Cortex of kidney (tissue), 1 donor: ENCODE data around the gene GALNT14.

Source experiments
- DNase-seq: peaks from one replicate; lab custom pipeline; 2025; lab: John Stamatoyannopoulos, UW

The GALNT14 gene

DNA sequence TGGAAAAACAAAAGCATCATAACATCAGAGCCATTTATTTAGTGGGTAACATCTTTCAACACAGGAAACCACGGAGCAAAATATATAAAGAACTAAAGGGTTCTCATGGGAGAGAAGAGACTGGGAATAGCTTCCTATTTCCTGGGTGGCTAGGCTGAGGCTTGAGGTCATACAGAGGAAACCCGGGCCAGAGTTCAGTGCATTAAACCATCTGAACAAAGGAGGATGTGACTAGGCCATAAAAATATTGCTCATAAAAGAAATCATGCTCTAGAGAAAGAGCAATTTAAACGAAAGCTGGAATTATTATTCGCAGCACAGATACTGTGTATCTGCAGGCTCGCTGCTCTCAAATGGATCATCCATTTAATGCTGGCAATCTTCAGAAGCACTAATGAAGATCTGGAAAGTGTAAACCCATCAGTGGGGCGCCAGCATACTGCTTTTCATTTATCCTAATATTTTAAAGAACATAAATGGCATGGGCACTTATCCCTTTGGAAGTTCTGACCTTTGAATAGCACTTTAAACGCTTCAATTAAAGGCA, 83.3 kb downstream of the GALNT14 start:
- no peak for DNase-seq

- DNase-seq: no peak
These were observed 84.1 kb downstream of the GALNT14 start for GRCh38 chr2:31053929-31054782.

GRCh38 chr2:31052284-31052683, 86.0 kb downstream of the GALNT14 start:
- DNase-seq: no peak

GRCh38 chr2:31051258-31052140, 86.7 kb downstream of the GALNT14 start:
- no peak for DNase-seq

DNA sequence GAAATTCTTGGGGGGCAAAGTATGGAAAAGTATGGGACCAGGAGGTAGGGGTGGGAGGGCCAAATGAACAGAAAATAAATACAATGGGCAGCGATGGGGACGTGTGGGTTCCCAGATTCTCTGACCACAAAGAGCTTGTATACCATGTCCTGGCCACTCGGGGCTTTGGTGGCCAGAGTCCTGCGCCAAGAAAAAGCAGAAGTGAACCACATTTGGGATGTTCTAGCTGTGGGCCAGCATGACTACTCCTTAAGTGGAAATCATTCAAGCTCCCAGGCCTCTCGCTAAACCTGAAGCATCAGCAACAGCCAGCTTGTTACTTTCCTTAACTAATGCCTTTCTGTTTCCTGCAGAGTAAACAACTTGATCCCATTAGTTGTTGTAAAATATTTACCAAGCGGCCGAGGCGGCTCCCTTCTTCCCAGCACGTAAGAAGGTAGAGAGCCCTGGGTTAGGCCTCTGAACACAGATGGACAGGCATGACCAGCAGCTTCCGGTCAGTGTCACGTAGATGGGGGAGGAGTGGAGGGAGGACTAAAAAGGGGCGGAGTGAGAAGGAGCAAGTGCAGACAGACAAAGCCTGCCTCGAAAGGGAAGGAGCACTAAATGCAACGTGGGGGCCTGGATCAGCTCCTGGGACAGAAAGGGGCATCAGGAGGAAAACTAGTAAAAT, 88.2 kb downstream of the GALNT14 start:
- DNase-seq: no peak

DNA sequence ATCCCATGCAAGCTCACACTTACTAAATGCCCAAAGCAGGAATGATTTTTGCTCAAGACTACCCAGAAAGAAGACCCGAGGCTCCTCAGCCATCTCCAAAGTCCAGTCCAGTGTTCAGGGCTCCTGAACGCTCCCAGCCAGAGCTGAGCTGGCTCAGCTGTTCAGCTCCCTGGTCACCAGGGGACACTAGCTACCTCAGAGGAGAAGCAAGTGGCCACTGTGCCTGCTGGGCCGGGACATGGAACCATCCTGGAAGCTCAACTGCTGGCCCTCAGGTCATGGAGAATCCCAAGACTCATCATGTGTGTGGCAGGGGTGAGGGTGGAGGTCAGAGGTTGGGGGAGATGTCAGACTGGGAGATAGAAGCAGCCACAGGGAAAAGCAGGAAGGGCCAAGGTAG, 89.0 kb downstream of the GALNT14 start:
- DNase-seq: no peak

DNA sequence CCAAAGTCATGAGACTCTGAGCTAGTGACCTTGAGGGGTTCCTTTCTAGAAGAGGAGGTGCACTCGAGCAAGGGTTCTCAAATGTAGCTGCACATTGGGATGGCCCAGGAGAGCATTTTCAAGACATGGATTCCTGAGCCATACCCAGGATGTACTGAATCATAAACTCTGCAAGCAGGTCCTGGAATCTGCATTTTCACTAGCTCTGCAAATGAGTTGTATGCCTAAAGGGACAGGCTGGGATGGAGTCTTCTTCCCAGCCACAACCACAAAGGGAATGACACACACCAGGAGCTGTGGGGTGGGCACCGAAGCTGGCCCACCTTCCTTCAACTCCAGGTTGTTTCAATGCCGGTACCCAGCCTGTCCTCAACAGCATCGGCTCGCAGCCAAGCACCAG, 90.6 kb downstream of the GALNT14 start:
- DNase-seq: no peak

DNA sequence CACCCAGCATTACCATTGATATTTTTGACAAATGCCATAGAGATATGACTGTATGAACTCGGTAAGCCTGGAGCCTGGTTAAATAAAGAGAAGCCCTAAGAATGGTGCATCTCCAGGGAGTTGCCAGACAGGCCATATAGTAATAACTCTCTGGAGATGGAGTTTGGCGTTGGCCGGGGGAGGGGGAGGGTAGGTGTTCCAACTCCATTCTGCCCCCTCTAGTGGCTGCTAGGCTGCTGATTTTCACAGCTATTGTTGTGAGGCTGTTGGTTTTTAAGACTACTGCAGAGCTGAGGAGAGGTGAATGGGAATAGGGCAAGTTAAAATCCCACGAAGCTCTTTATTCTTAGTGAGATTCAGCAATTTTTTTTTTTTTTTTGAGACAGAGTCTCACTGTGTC, 99.9 kb downstream of the GALNT14 start:
- DNase-seq: no peak

- DNase-seq: no peak
These were observed 101.2 kb downstream of the GALNT14 start for GRCh38 chr2:31037058-31037457.

DNA sequence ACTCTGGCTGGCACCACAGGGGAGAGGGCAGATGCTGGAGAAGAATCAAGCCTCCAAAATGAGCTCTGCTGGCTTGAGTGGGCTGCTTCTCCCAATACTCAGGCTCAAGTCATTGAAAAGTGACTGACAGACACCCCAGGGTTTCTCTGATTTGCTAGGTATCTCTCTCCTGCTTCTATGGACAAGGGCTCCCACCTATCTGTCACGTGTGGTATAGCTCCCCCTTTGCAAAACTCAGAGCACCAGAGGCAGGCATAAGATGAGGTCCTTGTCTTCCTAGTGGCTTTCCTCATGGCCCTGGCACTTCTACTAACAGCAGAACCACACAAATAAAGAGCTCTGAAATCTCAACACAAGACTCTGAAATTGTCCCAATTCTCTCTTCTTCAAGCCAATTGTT, 105.2 kb downstream of the GALNT14 start:
- no peak for DNase-seq

- no peak for DNase-seq
These were observed 105.8 kb downstream of the GALNT14 start for GRCh38 chr2:31032475-31032874.

GRCh38 chr2:31031132-31031706, 107.0 kb downstream of the GALNT14 start:
- no peak for DNase-seq

DNA sequence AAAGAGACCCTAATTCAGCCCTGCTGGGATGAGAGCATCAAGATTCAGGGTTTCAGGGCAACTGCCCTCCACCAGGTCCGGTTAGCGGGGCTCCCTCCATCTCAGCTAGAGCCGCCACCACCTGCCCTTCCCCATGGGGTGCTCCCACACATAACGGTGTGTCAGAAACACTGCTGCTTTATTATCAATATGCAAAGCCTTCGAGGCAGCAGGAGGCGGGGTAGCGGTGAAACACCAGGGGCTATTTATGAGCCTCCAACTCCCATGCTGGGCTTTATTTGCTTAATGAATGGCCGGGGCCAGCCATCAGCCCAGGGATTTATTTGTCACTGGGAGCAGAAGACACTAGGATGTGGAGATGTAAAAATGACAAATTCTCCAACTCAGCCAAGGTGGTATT, 109.8 kb downstream of the GALNT14 start:
- DNase-seq: no peak

- DNase-seq: no peak
These were observed 110.7 kb downstream of the GALNT14 start for GRCh38 chr2:31027549-31027948.

GRCh38 chr2:31023541-31023940, 114.7 kb downstream of the GALNT14 start:
- DNase-seq: no peak

DNA sequence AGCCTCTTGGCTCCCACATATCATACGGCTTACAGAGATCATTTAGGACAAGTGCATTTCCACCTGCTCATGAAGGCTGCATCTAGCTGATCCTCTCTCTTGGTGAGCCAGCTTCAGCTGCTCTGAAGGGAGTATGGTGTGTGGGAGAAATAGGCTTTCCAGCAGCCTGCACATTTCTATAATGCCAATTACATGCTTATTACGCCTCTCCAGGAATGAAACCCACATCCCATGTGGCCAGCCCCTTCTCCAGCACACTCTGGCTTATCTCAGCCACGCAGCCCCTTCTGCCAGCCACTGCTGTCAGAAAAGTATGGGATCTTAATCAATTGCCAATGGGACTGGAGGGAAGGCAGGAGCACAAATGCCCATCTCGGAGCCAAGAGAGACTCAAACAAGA, 117.5 kb downstream of the GALNT14 start:
- no peak for DNase-seq

GRCh38 chr2:31018280-31018679, 120.0 kb downstream of the GALNT14 start:
- no peak for DNase-seq

DNA sequence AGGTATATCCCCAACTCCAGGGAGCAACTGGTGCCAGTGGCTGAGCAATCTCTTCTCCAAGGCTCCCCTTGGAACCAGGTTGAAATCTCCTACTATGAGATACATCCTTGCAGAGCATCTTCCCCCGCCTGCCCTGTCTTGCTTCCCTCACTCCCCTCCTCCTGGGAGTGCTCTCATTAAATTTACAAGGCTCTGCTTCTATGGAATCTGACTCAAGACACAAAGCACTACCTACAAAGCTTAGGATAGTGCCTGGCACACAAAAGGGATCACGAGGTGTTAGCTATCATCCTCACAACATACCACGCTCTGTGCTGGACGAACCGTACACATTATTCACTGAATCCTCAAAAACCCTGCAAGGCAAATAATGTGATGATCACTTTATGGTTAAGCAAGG, 121.6 kb downstream of the GALNT14 start:
- DNase-seq: no peak

DNA sequence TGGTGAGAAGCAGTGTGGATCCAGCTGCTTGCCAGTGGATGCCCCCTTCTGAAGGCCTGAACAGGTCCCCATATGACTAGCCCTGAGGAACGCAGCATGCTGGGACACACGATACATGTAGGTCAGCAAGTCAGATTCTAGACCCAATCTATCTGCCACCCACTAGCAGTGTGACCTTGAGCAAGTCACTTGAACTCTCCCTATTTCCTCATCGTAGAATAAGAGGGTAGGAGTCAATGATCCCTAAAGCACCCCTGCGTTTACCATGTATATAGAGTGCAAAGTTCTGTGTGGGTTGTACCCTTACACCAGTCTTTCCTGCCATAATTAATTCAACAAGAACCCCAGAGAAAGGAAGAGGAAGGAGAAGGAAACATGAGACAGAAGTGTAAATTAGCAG, 123.7 kb downstream of the GALNT14 start:
- DNase-seq: no peak

DNA sequence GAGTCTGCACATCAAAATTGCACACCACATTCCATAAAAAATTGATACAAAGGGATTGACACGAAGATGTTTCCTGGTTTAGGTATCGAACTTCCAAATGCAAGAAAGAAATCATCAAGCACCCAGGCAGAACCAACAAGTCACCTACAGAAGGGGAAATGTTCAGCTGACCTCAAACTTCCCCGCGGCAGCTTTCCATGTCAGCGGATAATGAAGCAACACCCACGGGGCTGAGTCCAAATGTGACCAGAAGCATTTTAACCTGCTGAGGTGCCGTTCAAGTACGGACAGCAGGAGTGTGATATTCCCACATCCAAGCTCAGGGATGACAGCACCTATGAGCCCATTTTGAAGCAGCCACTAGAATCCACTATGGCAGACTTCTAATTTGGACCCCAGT, 124.9 kb downstream of the GALNT14 start:
- DNase-seq: no peak

DNA sequence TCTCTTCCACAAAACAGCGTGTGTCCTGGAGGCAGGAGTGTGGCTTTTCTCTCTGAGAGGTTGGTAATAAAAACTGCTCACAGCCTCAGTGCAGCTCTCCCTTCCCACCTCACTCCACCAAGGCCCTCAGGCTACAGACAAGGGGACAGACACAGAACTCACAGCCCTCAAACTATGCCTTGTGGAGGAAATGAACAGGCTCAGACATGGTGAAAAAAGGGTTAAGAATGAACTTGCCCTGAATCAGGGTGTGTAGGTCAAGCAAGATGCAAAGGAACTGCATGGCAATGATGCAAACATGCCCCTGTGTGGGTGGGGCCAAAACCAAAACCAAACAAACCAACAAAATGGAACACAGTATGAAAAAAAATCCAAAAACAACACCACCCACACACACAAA, 125.8 kb downstream of the GALNT14 start:
- no peak for DNase-seq

GRCh38 chr2:31011587-31011986, 126.7 kb downstream of the GALNT14 start:
- DNase-seq: no peak
